HG02943 (cell line): ENCODE data around the gene ATP2B1.

ENCODE experiments used
- ATAC-seq: cut with Tn5 transposase; IDR thresholded peaks from one replicate; pipeline ENCODE4 v1.9.1; 2021; ENCODE audit warnings: mild to moderate bottlenecking, low read depth, moderate library complexity; ENCODE audit not compliant: unreplicated experiment

ATP2B1 gene

GRCh38 chr12:89694542-89694941 is 14.1 kb downstream of the ATP2B1 start:
- ATAC-seq: no peak

GRCh38 chr12:89693639-89694202 is 14.9 kb downstream of the ATP2B1 start:
- no peak for ATAC-seq

- no peak for ATAC-seq
Measured at GRCh38 chr12:89692439-89692838, 16.2 kb downstream of the ATP2B1 start.

GRCh38 chr12:89691659-89692058 is 17.0 kb downstream of the ATP2B1 start:
- ATAC-seq: no peak

DNA sequence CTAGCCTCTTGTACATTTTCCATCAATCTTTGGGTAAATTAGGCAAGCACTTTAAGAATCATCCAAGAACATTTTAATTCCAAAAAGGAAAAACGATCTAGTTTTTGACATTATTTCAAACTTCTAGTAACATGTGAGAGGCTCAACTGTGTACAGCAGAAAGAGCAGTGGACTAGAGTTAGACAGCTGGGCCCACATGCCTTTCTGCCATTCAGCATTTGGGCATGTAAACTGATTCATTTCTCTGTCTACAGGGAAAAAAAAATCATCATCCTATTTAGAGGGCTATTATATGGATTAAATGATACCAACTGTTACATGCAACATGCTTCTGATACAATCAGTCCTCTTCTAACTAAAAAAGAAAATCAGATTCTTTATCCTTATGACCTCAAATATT is 17.7 kb downstream of the ATP2B1 start:
- ATAC-seq: no peak

- no peak for ATAC-seq
Measured at GRCh38 chr12:89689306-89689705, 19.3 kb downstream of the ATP2B1 start.

- no peak for ATAC-seq
Measured at GRCh38 chr12:89686311-89686710, 22.3 kb downstream of the ATP2B1 start.

DNA sequence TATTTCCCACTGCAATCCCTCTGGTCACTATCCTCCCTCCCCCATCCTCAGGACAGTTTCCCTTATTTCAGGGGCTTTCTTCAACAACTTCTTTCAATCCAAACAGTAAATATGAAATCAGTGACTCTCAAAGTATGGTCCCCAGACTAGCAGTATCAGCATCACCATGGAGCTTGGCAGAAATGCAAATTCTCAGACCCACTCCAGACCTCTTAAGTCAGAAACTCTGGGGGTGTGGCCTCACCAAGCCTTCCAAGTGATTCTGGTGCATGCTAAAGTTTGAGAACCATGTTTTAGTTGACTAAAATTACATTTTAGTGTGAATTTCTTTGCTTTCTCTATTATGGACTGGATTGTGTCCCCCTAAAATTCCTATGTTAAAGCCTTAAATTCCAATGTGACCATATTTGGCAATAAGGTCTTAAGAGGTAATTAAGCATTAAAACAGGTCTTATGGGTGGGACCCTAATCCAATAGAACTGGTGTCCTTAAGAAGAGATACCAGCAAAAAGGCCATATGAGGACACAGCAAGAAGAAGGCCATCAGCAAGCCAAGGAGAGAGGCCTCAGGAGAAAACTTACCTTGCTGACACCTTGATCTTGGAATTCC is 23.2 kb downstream of the ATP2B1 start:
- ATAC-seq: no peak

DNA sequence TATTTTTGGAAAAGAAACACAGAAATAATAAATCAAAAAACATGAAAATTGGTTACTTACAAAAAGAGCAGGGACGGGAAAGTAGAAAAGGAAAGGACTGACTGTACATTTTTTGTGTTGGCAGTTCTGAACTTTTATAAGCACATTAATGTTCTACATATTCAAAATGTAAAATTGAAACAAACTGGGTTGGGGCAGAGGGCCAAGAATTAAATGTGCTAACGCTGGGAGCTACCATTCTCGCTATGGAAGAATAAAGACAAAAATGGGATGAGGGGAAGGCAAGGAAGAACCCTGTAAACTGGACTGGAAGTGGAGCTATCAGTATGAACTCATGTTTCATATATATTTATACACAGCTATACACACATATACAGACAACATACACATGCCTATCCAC is 24.5 kb downstream of the ATP2B1 start:
- no peak for ATAC-seq

GRCh38 chr12:89682284-89682683 is 26.4 kb downstream of the ATP2B1 start:
- ATAC-seq: no peak

- no peak for ATAC-seq
Measured at GRCh38 chr12:89680409-89680808, 28.2 kb downstream of the ATP2B1 start.

GRCh38 chr12:89679631-89680030 is 29.0 kb downstream of the ATP2B1 start:
- no peak for ATAC-seq

GRCh38 chr12:89678225-89678624 is 30.4 kb downstream of the ATP2B1 start:
- no peak for ATAC-seq

- no peak for ATAC-seq
Measured at GRCh38 chr12:89676930-89677329, 31.7 kb downstream of the ATP2B1 start.

GRCh38 chr12:89674326-89674942 is 34.2 kb downstream of the ATP2B1 start:
- no peak for ATAC-seq

GRCh38 chr12:89673603-89674002 is 35.0 kb downstream of the ATP2B1 start:
- no peak for ATAC-seq

GRCh38 chr12:89672589-89672979 is 36.1 kb downstream of the ATP2B1 start:
- no peak for ATAC-seq

DNA sequence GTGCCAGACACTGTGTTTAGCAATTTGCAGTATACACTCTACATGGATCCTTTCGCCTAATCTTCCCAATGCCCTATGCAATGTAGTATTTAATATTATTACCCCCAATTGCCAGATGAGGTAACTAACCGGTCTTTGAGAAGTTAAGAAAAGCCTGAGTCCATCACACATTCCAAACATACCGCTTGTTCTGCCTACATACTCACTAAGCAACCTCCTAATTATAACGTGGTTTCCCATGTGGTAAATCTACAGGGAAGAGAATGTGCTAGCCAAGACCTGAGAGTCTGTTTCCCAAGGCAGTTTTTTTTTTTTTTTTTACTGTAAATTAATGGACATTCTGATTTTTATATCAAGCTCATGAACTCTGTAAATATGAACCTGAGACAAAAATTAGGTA is 37.2 kb downstream of the ATP2B1 start:
- ATAC-seq: no peak

- no peak for ATAC-seq
Measured at GRCh38 chr12:89669197-89669596, 39.4 kb downstream of the ATP2B1 start.

DNA sequence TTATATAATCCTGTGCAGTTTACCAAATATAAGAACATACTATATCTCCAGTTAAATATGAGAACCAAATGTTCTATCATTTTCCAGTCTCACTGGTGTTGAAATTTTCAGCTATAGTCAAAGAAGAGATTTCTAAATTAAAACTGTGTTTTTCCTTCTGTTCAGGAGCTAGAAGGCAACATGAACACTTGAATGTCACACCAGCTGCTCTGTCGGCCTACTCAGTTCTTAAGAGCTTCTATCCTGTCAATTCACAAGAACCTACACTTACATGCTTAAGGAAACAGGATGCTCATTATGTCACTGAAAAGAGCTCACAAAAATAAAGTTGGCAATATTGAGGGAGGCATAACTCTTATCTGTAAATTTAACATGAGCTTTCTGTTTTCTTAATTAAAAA is 43.1 kb downstream of the ATP2B1 start:
- no peak for ATAC-seq

GRCh38 chr12:89664441-89664840 is 44.2 kb downstream of the ATP2B1 start:
- no peak for ATAC-seq
